ENCODE results near the gene PMEPA1.

PMEPA1 gene

GRCh38 chr20:57711311-57711712 is 1.5 kb upstream of the PMEPA1 start:
- no peak for DNase-seq

- peak in 1 of 6 experiments; percentile 21 for DNase-seq
Observed at GRCh38 chr20:57710841-57711240, 1.0 kb upstream of the PMEPA1 start.

- peak in 4 of 6 experiments; percentile 18 to 39 (median 23) for DNase-seq
Observed at GRCh38 chr20:57708694-57709673, 831 bp downstream of the PMEPA1 start.

GRCh38 chr20:57707849-57708693 is 1.7 kb downstream of the PMEPA1 start:
- DNase-seq = peak in 1 of 6 experiments; percentile 24

- no peak for DNase-seq
Observed at GRCh38 chr20:57707320-57707719, 2.5 kb downstream of the PMEPA1 start.

- no peak for DNase-seq
Observed at GRCh38 chr20:57705127-57705899, 4.5 kb downstream of the PMEPA1 start.

GRCh38 chr20:57704245-57704644 is 5.6 kb downstream of the PMEPA1 start:
- DNase-seq = no peak

- DNase-seq = no peak
Observed at GRCh38 chr20:57703013-57703412, 6.8 kb downstream of the PMEPA1 start.

- DNase-seq = no peak
Observed at GRCh38 chr20:57702521-57702920, 7.3 kb downstream of the PMEPA1 start.

- no peak for DNase-seq
Observed at GRCh38 chr20:57702091-57702490, 7.7 kb downstream of the PMEPA1 start.

GRCh38 chr20:57701651-57702050 is 8.2 kb downstream of the PMEPA1 start:
- DNase-seq = no peak

GRCh38 chr20:57701090-57701489 is 8.7 kb downstream of the PMEPA1 start:
- DNase-seq = no peak

GRCh38 chr20:57699395-57699794 is 10.4 kb downstream of the PMEPA1 start:
- no peak for DNase-seq

GRCh38 chr20:57698867-57699275 is 10.9 kb downstream of the PMEPA1 start:
- DNase-seq = no peak

- DNase-seq = no peak
Observed at GRCh38 chr20:57698116-57698866, 11.5 kb downstream of the PMEPA1 start.

GRCh38 chr20:57697543-57697942 is 12.3 kb downstream of the PMEPA1 start:
- no peak for DNase-seq

GRCh38 chr20:57696401-57696961 is 13.3 kb downstream of the PMEPA1 start:
- DNase-seq = no peak

GRCh38 chr20:57695940-57696339 is 13.9 kb downstream of the PMEPA1 start:
- DNase-seq = no peak

GRCh38 chr20:57695012-57695411 is 14.8 kb downstream of the PMEPA1 start:
- no peak for DNase-seq

GRCh38 chr20:57694481-57694880 is 15.3 kb downstream of the PMEPA1 start:
- DNase-seq = no peak

- DNase-seq = no peak
Observed at GRCh38 chr20:57693670-57694329, 16.0 kb downstream of the PMEPA1 start.

Measured in stimulated activated naive CD4-positive, alpha-beta T cell (primary cell).